HG02970 (cell line): ENCODE results near the gene C11orf65.
"Not testable (repeated sequence)": the region's sequence is repeated elsewhere in the genome, so short reads cannot be mapped to it uniquely, and the experiment has no call there.

ENCODE experiments used
- ATAC-seq: cut with Tn5 transposase; IDR thresholded peaks from one replicate; pipeline ENCODE4 v1.9.1; 2021; ENCODE audit warnings: mild to moderate bottlenecking, moderate library complexity, moderate number of reproducible peaks; ENCODE audit not compliant: unreplicated experiment, low FRiP score

C11orf65 gene

DNA sequence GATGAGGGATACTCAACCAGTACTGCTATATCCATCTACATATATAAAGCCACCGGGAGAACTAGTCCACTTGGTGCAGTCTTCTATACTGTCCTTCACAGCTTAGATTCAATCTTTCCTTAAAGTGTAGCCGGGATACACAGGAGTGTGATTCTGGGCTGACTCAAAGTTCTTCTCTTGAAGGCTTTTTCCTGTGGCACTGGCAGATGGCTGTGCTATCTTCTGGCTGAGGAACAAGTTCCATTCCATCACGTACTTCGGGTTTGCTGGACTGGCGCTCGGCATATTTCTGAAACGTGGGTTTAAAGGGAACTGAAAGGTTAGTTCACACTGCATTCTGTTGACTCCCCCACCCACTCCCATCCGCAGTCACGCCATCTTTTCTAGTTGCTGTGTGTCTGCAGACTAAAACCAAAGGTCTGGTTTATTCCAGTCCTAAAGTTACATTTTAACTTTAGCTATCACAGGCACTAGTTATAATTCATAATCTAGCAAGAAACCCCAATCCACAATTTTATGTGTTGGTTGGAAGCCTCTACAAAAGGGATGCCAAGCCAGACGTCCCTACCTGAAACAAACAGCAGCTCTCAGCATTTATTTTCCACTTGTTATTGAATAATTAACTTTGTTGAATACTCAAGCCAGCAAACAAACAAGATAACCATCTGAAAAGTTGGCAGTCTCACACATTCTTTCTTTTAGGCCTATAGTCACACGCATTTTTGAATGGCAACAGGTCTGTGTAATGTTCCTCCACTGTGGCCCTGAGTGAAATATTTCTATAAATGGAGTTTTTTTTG, 7.5 kb upstream of the C11orf65 start:
- ATAC-seq = no peak

- ATAC-seq = no peak
Observed at GRCh38 chr11:108472681-108473080, 5.4 kb upstream of the C11orf65 start.

GRCh38 chr11:108468478-108468864, 1.1 kb upstream of the C11orf65 start:
- no peak for ATAC-seq

GRCh38 chr11:108466405-108466804, 924 bp downstream of the C11orf65 start:
- no peak for ATAC-seq

DNA sequence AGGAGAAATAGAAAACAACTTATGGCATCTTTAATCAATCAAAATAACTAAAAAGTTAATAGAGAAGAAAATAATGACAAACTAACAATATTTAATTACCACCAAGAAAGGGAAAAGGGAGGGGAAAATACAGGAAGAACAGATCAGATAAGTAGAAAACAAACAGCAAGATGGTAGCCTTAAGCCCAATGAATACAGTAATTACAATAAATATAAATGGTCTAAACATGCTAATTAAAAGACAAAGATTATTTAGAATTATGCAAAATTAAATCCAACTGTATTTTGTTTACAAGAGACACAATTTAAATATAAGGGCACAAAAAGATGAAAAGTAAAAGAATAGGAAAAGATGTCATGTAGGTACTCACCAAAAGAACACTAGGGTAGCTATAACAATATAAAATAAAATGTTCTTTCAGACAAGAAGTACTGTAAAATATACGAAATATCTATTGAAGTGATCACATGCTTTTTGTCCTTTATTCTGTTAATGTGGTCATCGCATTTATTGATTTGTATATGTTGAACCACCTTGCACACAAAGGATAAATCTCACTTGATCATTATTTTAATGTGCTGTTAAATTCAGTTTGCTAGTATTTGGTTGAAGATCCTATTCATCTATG, 14.0 kb downstream of the C11orf65 start:
- no peak for ATAC-seq

DNA sequence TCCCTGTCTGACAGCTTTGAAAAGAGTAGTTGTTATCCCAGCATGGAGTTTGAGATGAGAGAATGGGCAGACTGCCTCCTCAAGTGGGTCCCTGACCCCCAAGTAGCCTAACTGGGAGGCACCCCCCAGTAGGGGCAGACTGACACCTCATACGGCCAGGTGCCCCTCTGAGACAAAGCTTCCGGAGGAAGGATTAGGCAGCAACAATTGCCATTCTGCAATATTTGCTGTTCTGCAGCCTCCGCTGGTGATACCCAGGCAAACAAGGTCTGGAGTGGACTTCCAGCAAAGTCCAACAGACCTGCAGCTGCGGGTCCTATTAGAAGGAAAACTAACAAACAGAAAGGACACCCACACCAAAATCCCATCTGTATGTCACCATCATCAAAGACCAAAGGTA, 25.9 kb downstream of the C11orf65 start:
- ATAC-seq = not testable (repeated sequence)

DNA sequence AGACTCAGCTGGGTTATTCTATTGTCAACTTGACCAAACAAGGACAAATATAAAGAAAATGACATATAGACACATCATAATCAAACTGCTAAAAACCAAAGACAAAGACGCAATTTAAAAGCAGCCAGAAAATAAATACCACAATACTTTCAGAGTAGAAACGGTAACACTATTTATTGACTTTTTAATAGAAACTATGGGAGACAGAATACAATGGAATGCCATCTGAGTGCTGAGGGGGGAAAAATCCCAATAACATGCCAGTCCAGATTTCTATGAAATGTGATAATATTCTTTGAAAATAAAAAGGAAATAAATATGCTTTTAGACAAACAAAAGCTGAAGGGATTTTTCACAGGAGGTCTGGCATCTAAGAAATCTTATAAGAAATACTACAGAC, 30.7 kb downstream of the C11orf65 start:
- ATAC-seq = no peak

DNA sequence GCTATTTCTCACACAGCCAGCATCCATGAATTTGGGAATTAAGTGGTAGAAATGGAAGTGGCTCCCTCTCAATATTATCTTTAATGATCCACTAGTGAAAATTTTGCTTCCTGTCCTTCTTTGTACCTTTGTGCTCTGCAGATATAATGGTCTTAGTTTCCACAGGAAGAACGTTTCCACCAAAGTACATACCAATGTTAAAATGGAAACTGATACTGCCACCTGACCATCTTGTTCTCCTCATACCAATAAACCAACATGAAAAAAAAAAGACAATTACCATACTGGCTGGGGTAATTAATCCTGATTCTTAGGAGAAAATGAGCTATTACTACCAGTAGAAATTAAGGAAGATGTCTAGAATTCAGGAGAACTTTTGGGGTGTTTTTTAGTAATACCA, 32.3 kb downstream of the C11orf65 start:
- ATAC-seq = no peak

- no peak for ATAC-seq
Observed at GRCh38 chr11:108432783-108433182, 34.5 kb downstream of the C11orf65 start.

- no peak for ATAC-seq
Observed at GRCh38 chr11:108431997-108432396, 35.3 kb downstream of the C11orf65 start.

GRCh38 chr11:108431370-108431769, 36.0 kb downstream of the C11orf65 start:
- no peak for ATAC-seq

GRCh38 chr11:108417551-108417950, 49.8 kb downstream of the C11orf65 start:
- ATAC-seq = not testable (repeated sequence)

DNA sequence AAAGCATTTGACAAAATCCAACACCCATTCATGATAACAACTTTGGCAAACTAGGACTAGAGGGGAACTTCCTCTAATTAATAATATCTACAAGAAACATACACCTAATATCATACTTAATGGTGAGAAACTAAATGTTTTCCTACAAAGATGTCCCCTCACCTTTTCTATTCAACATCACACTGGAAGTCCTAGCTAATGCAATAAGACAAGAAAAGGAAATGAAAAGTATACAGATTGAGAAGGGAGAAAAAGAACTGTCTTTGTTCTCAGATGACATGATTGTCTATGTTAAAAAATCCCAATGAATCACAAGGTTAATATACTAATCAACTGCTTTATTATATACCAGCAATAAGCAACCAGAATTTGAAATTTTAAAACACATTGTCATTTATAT, 52.4 kb downstream of the C11orf65 start:
- ATAC-seq = no peak

DNA sequence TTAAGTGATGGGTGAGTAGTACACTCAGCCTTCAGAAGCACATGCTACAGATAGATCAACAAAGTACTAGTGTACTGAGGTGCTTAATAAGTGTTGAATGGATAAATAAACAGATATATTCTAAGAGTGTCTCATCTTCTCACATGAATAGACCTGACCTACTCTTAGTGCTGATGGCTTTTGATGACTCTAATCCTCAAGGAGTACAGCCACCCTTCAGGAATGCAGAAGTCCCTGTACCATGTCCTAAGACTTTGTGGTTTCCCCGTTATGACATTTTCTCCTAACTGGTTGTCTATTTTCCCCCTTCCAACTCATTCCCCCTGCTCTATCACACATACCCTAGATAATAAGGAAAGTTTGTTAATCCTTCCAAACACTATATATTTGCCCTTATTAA, 61.6 kb downstream of the C11orf65 start:
- no peak for ATAC-seq

GRCh38 chr11:108403052-108403451, 64.3 kb downstream of the C11orf65 start:
- no peak for ATAC-seq

DNA sequence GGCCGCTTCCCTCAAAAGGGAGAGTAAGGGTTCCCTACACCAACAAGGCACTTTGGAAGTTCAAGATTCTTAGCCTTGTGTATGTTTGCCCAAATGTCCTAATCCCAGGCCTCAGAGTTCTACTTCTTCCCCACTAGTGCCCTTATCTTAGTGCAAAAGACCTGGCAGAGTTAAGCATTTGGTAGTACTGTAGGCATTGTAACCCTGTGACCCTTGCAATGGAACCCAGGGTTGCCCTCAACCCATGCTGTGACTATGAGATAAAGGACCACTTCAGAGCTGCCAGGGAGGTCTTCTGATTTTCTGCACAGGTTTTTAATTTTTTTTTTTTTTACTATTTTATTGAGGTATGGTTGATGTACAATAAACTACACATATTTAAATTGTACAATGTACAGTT, 65.1 kb downstream of the C11orf65 start:
- ATAC-seq = no peak

DNA sequence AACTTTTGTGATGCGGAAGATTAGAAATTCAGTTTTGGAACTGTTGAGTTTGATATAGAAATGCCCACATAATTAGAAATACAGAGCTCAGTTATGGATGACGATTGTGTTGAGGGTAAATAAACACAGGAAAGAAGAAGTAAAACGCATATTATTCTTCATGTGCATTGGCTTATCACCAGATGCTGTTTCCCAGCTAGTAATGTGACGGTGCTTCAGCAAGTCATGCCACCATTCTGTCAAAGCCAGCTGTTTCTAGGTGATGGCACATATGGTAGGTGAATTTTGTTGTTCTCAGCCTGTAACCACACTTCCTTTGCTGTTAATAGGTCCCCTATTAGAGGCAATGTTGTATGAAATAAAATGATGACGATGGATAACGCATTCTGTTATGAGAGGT, 68.9 kb downstream of the C11orf65 start:
- no peak for ATAC-seq

DNA sequence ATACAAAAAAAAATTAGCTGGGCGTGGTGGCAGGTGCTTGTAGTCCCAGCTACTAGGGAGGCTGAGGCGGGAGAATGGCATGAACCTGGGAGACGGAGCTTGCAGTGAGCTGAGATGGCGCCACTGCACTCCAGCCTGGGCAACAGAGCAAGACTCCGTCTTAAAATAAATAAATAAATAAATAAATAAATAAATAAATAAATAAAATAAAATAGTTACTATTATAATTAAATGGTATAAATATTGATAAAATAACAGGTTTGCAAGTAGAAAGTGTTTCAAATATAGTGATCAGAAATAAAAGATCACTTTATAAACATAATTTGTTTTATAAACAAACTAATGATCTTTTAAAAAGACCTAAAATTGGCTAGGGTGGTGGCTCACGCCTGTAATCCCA, 70.7 kb downstream of the C11orf65 start:
- ATAC-seq = not testable (repeated sequence)

DNA sequence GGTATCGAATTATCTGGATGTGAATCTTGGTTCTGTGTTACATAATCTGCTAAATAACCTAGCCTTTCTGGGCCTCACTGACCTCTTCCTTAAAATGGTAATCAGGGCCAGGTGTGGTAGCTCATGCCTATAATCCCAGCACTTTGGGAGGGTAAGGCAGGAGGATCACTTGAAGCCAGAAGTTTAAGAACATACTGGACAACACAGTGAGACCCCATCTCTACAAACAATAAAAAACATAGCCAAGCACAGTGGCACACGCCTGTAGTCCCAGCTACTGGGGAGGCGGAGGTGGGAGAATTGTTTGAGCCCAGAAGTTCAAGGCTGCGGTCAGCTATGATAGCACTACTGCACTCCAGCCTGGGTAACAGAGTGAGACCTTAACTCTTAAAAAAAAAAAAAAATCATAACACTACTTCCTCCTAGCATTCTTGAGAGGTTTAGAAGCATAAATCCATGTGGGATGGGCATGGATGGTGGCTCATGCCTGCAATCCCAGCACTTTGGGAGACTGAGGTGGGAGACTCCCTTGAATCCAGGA, 72.5 kb downstream of the C11orf65 start:
- no peak for ATAC-seq

DNA sequence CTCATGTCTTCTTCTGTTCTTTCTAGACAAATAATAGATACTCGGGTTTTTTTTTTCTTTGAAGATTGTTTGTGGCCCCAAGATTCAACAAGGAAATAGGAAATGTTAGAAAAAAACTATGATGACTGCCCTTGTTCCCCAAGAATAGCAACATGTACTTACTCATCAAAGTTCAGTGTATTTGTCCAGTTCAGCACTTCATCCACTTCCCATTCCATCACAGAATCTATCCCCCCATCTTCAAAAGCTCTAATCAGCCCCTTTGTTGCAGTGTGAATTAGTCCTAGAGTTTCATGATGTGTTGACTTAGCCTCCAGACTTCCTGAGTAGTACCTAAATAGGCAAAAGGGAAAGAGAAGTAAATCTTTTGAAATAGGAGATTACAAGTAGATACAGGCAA, 74.3 kb downstream of the C11orf65 start:
- no peak for ATAC-seq

DNA sequence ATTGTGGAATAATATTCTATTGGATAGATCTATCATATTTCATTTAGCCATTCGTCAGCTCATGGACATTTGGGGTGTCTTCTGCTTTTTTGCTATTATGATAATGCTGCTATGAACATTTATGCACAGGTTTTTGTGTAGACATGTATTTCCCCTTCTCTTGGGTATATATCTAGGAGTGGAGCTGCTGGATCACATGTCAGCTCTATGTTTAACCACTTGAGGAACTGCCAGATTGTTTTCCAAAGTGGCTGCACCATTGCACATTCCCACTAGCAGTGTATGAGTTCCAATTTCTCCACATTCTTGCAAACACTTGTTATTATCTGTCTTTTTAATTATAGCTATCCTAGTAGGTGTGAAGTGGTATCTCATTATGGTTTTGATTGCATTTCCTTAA, 75.0 kb downstream of the C11orf65 start:
- no peak for ATAC-seq

GRCh38 chr11:108388576-108388975, 78.8 kb downstream of the C11orf65 start:
- ATAC-seq = no peak
